Measurements from ENCODE around the gene GPER1. TPM values are rescaled to one million over a fixed set of nuclear protein-coding genes. Genes with fewer than 3 reads are reported as not detected.

The GPER1 gene
- total and polyA plus RNA-seq, 4 donors: 3.3 to 12.2 (median 10.1) TPM

DNA sequence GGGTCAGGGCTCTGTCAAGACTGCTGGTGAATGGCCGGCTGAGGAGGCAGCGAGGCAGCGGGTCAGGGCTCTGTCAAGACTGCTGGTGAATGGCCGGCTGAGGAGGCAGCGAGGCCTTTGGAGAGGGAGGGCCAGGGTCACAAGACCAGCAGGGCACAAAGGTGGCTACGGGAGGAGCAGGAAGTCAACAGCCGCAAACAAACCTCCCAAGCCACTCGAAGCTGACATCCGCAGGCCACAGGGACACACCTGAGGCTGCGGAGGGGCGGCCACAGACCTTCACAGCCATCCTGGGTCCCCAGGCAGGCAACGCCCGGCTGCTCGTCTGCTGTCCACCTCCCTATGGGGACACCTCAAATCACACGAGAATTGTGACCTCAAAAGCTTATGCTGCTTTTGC, 8.9 kb upstream of the GPER1 start:
- Histone ChIP-seq H3K4me3 (ENCODE audit: low read depth, low read length) (no peak overlapping the region), H3K27ac (ENCODE audit: low read depth, low read length) (no peak overlapping the region), H3K36me3 (ENCODE audit: control insufficient read depth, insufficient read depth, low read length) (peaks cover 39% of the 10 kb centered on the region), H3K4me1 (ENCODE audit: control insufficient read depth, insufficient read depth, low read length) (peaks cover 72% of the 10 kb centered on the region), H3K27me3 (ENCODE audit: control insufficient read depth, insufficient read depth, low read length) (no peaks in the 10 kb centered on the region), H3K9me3 (ENCODE audit: control insufficient read depth, insufficient read depth, low read length) (no peaks in the 10 kb centered on the region)
- DNase-seq (ENCODE audit: low read depth in 4 of 6, low spot score in 6 of 6): no peak
- WGBS (ENCODE audit: insufficient coverage): 82% methylated on average over 14 of the region's 15 CpGs

DNA sequence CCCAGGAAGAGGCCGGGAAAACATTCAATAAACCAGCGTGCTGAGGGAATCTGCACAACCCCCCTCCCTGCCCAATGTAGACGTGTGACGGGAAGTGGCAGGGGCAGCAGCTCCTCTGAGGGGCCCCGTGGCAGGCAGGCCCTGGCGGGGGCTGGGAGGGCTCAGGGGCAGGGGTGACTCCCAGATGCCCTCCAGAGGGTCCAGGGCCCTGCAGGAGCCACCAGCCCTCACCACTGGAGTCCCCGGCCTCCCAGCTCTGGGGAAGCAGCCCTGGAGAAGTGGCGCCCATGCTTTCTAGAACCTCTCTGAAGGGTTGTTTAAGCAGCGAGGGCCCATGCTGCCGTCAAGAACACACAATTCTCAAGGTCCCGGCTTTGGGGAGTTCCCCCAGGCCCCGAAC, 8.4 kb upstream of the GPER1 start:
- WGBS (ENCODE audit: insufficient coverage): 88% methylated on average over 12 of the region's 12 CpGs
- Histone ChIP-seq H3K36me3 (ENCODE audit: control insufficient read depth, insufficient read depth, low read length) (peaks cover 43% of the 10 kb centered on the region), H3K4me1 (ENCODE audit: control insufficient read depth, insufficient read depth, low read length) (peaks cover 78% of the 10 kb centered on the region), H3K4me3 (ENCODE audit: low read depth, low read length) (no peak overlapping the region), H3K27me3 (ENCODE audit: control insufficient read depth, insufficient read depth, low read length) (no peaks in the 10 kb centered on the region), H3K27ac (ENCODE audit: low read depth, low read length) (no peak overlapping the region), H3K9me3 (ENCODE audit: control insufficient read depth, insufficient read depth, low read length) (no peaks in the 10 kb centered on the region)
- no peak for DNase-seq (ENCODE audit: low read depth in 4 of 6, low spot score in 6 of 6)

DNA sequence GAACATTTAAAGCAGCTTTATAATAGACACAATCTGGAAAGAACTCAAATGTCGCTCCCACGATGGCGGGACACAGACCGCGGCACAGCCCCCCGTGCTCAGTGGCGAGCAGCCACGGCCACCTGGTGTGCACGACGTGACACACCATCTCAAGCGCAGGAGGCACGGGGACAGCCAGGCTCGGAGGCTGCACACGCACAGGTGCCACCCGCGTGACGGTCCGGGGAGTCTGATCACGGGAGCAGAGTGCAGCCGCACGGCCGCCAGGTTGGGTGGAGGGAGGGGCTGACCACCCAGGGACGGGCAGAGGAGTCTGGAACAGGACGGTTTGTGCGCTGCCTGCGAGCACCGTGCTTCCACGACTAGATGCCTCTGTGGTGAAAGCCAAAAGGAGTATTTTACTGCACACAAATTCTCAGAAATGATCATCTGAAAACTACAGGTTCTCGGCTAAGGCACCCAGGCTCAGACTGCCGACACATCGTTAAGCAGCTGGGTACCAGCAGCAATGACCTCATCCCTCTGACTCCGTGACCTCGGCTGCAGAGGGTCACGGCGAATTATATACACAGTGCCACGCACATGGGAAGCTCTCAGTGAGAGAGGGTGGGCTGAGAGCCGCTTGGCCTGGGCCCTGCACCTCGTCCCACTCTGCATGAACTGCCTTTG, 7.5 kb upstream of the GPER1 start:
- Histone ChIP-seq H3K4me3 (ENCODE audit: low read depth, low read length) (no peak overlapping the region), H3K9me3 (ENCODE audit: control insufficient read depth, insufficient read depth, low read length) (no peaks in the 10 kb centered on the region), H3K4me1 (ENCODE audit: control insufficient read depth, insufficient read depth, low read length) (peaks cover 84% of the 10 kb centered on the region)

DNA sequence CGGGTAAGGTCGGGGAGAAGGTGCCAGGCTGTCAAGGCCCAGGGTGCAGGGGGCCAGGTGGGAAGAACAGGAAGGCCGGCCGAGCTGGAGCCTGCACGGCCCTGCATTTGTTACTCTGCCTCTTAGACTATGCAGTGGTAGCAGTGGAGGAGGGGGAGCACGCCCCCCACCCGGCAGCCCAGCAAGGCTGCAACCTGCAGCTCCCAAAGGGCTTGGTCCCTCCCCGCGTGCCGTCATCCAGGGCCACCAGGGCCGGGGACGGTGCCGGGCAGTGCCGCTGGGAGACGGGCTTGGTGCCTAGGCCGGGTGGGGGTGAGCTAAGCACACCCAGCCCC, 7.0 kb upstream of the GPER1 start:
- Histone ChIP-seq H3K27ac (ENCODE audit: low read depth, low read length) (no peak overlapping the region), H3K27me3 (ENCODE audit: control insufficient read depth, insufficient read depth, low read length) (no peaks in the 10 kb centered on the region), H3K36me3 (ENCODE audit: control insufficient read depth, insufficient read depth, low read length) (peaks cover 42% of the 10 kb centered on the region), H3K9me3 (ENCODE audit: control insufficient read depth, insufficient read depth, low read length) (no peaks in the 10 kb centered on the region), H3K4me1 (ENCODE audit: control insufficient read depth, insufficient read depth, low read length) (peaks cover 84% of the 10 kb centered on the region), H3K4me3 (ENCODE audit: low read depth, low read length) (no peak overlapping the region)
- 78% methylated on average over 16 of the region's 16 CpGs for WGBS (ENCODE audit: insufficient coverage)
- no peak for DNase-seq (ENCODE audit: low read depth in 4 of 6, low spot score in 6 of 6)

More for the DNA sequence above, 7.5 kb upstream of the GPER1 start:
- WGBS (ENCODE audit: insufficient coverage): 65% methylated on average over 36 of the region's 38 CpGs
- peaks cover 42% of the 10 kb centered on the region for H3K36me3 ChIP-seq (ENCODE audit: control insufficient read depth, insufficient read depth, low read length)
- H3K27me3 ChIP-seq (ENCODE audit: control insufficient read depth, insufficient read depth, low read length): no peaks in the 10 kb centered on the region
- no peak for DNase-seq (ENCODE audit: low read depth in 4 of 6, low spot score in 6 of 6)
- H3K27ac ChIP-seq (ENCODE audit: low read depth, low read length): no peak overlapping the region

DNA sequence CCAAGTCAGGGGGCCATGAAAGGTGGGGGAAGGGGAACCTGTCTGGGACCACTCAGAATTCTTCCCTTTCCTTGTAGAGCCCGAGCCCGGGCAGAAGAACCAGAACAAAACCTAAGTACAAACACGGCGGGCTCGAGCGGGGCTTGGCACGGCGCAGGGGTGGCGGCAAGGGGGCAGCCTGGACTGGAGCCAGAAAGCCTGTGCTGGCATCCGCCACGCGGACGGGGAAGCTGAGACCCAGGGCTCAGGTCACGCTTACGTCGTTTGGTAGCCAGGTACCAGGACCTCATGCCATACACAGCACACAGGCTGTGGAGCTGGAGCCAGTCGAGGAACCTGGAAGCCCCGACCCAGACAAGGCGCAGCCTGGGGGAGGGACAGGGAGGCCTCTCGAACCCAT, 6.6 kb upstream of the GPER1 start:
- H3K27me3 ChIP-seq (ENCODE audit: control insufficient read depth, insufficient read depth, low read length): no peaks in the 10 kb centered on the region
- no peak overlapping the region for H3K27ac ChIP-seq (ENCODE audit: low read depth, low read length)
- peaks cover 82% of the 10 kb centered on the region for H3K4me1 ChIP-seq (ENCODE audit: control insufficient read depth, insufficient read depth, low read length)
- DNase-seq (ENCODE audit: low read depth in 4 of 6, low spot score in 6 of 6): no peak
- WGBS (ENCODE audit: insufficient coverage): 50% methylated on average over 18 of the region's 20 CpGs
- H3K9me3 ChIP-seq (ENCODE audit: control insufficient read depth, insufficient read depth, low read length): no peaks in the 10 kb centered on the region
- H3K36me3 ChIP-seq (ENCODE audit: control insufficient read depth, insufficient read depth, low read length): peaks cover 42% of the 10 kb centered on the region
- H3K4me3 ChIP-seq (ENCODE audit: low read depth, low read length): no peak overlapping the region

DNA sequence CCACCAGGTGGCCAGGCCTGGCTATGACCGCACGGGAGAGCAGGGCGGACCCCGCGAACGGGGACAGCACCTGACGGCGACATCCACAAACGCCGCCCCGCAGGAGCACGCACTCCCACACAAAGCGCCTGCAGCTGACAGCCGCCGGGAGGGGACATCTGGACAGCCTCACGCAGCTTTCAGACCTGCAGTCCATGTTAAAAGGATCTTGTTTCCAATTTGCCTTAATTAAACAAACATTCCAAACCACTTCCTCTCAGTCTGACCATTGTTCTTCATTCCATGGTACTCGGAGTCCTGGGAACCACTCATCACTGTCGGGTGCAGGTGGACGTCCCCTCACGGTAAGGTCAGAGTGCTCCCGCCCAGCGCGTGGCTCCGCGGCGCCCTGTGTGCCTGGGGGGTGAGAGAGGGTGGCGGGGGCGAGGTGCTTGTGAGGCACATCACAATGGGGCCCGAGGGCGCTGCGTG, 5.9 kb upstream of the GPER1 start:
- Histone ChIP-seq H3K4me1 (ENCODE audit: control insufficient read depth, insufficient read depth, low read length) (peaks cover 82% of the 10 kb centered on the region), H3K4me3 (ENCODE audit: low read depth, low read length) (no peak overlapping the region), H3K36me3 (ENCODE audit: control insufficient read depth, insufficient read depth, low read length) (peaks cover 42% of the 10 kb centered on the region), H3K9me3 (ENCODE audit: control insufficient read depth, insufficient read depth, low read length) (no peaks in the 10 kb centered on the region), H3K27me3 (ENCODE audit: control insufficient read depth, insufficient read depth, low read length) (no peaks in the 10 kb centered on the region), H3K27ac (ENCODE audit: low read depth, low read length) (no peak overlapping the region)
- WGBS (ENCODE audit: insufficient coverage): 48% methylated on average over 29 of the region's 31 CpGs
- DNase-seq (ENCODE audit: low read depth in 4 of 6, low spot score in 6 of 6): no peak

DNA sequence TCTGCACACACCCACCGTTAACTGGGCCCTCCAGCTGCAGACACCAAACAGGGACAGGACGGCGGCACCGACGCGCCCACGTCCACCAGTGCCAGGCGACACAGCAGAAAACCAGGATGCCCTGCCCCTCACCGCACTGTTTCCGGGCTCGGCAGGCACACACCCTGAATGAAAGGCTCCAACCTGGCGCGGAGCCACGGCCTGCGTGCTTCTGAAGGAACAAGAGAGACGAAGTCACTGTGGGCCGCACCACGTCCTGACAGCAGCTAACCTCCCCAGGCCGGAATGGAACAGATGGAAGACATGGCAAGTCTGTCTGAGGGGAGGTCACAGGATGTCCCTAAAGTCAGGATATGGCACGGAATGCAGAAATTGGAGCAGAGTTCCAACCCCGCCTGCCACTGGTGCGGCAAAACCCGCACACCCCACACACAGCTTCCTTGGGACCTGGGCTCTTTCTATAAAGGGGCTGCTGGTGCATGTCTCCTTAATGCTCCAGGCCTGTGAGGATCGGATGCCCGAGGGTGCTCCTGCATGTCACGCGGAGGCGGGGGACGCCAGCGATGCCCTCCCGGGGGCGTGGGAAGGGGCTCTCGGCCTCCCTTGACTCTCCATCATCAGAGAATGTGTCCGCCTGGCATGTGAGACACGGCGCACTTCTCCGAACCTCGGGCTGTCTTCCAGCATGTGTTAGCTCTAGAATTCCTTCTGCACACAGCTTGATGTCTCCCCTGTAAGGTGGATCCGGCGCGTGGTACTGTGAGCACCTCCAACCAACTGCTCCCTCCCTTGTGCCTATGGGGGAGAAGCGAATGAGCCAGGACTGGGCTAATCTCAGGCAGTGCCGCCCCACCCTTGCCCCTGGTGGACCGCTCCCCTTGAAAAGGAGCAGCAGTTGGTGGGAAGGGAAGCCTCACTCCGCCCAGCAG, 3.9 kb upstream of the GPER1 start:
- Histone ChIP-seq H3K9me3 (ENCODE audit: control insufficient read depth, insufficient read depth, low read length) (no peaks in the 10 kb centered on the region), H3K4me3 (ENCODE audit: low read depth, low read length) (no peak overlapping the region), H3K27ac (ENCODE audit: low read depth, low read length) (no peak overlapping the region), H3K36me3 (ENCODE audit: control insufficient read depth, insufficient read depth, low read length) (peaks cover 42% of the 10 kb centered on the region), H3K4me1 (ENCODE audit: control insufficient read depth, insufficient read depth, low read length) (peaks cover 86% of the 10 kb centered on the region), H3K27me3 (ENCODE audit: control insufficient read depth, insufficient read depth, low read length) (no peaks in the 10 kb centered on the region)
- peak in 2 of 6 donors; percentile 56 to 61 for DNase-seq (ENCODE audit: low read depth in 4 of 6, low spot score in 6 of 6)
- 51% methylated on average over 29 of the region's 45 CpGs for WGBS (ENCODE audit: insufficient coverage)

DNA sequence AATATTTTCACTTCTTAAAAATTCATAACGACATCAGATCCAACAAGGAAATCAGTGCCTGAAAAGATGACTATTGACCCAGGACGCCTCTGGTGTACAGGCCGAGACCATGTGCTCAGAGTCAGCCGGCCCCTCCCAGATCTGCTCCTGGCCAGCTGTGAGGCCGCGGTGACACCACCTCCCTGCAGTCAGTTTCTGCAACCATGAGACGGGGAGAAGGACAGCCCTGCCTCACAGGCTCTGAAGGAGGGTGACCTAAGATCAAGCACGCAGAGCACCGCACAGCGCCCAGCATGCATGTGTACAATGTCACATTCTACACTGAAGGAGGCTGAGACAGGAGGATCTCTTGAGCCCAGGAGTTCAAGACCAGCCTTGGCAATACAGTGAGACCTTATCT, 2.6 kb upstream of the GPER1 start:
- Histone ChIP-seq H3K27me3 (ENCODE audit: control insufficient read depth, insufficient read depth, low read length) (no peaks in the 10 kb centered on the region), H3K27ac (ENCODE audit: low read depth, low read length) (no peak overlapping the region), H3K4me3 (ENCODE audit: low read depth, low read length) (no peak overlapping the region), H3K9me3 (ENCODE audit: control insufficient read depth, insufficient read depth, low read length) (no peaks in the 10 kb centered on the region), H3K4me1 (ENCODE audit: control insufficient read depth, insufficient read depth, low read length) (peaks cover 76% of the 10 kb centered on the region), H3K36me3 (ENCODE audit: control insufficient read depth, insufficient read depth, low read length) (peaks cover 43% of the 10 kb centered on the region)
- DNase-seq (ENCODE audit: low read depth in 4 of 6, low spot score in 6 of 6): no peak
- 75% methylated on average over 10 of the region's 10 CpGs for WGBS (ENCODE audit: insufficient coverage)

DNA sequence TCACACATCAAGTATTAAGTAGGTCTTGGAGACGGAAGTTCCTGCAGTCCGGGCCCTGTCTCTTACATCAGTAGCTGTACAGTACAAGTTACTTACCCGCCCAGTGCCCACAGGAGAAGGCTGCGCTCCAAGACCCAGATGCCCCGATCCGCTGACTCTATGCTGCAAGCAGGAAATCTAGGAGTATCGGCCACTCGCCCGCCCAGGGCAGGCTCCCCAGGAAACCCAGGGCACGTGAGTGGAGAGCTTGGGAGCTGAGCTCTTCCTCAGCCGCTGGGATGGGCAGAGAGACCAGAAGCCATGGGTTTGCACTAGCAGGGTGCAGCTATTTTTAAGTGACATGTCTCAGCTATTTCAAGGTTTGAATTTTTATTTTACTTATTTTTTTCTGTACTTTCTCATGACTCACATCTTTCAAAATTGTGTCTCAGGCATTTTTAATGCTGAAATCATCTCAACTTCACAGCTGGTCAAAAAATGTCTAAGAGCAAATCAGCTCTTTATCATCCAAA, 1.9 kb upstream of the GPER1 start:
- no peak for DNase-seq (ENCODE audit: low read depth in 4 of 6, low spot score in 6 of 6)
- H3K4me1 ChIP-seq (ENCODE audit: control insufficient read depth, insufficient read depth, low read length): peaks cover 69% of the 10 kb centered on the region
- no peak overlapping the region for H3K27ac ChIP-seq (ENCODE audit: low read depth, low read length)
- H3K27me3 ChIP-seq (ENCODE audit: control insufficient read depth, insufficient read depth, low read length): no peaks in the 10 kb centered on the region
- no peaks in the 10 kb centered on the region for H3K9me3 ChIP-seq (ENCODE audit: control insufficient read depth, insufficient read depth, low read length)
- peaks cover 43% of the 10 kb centered on the region for H3K36me3 ChIP-seq (ENCODE audit: control insufficient read depth, insufficient read depth, low read length)
- WGBS (ENCODE audit: insufficient coverage): 95% methylated on average over 11 of the region's 11 CpGs
- H3K4me3 ChIP-seq (ENCODE audit: low read depth, low read length): no peak overlapping the region

All from spinal cord (tissue), 10 donors.